HUDEP-2 (cell line): ENCODE measurements around the gene CYTH4.
A peak's percentile ranks its signal among the peaks of the same experiment; 100 is the strongest.

Experiments
- DNase-seq, 76 experiments: peaks; one replicate each; lab custom pipeline; 2025; ENCODE audit not compliant: unreplicated experiment in 76 of 76; lab: John Stamatoyannopoulos, UW

The CYTH4 gene

DNA sequence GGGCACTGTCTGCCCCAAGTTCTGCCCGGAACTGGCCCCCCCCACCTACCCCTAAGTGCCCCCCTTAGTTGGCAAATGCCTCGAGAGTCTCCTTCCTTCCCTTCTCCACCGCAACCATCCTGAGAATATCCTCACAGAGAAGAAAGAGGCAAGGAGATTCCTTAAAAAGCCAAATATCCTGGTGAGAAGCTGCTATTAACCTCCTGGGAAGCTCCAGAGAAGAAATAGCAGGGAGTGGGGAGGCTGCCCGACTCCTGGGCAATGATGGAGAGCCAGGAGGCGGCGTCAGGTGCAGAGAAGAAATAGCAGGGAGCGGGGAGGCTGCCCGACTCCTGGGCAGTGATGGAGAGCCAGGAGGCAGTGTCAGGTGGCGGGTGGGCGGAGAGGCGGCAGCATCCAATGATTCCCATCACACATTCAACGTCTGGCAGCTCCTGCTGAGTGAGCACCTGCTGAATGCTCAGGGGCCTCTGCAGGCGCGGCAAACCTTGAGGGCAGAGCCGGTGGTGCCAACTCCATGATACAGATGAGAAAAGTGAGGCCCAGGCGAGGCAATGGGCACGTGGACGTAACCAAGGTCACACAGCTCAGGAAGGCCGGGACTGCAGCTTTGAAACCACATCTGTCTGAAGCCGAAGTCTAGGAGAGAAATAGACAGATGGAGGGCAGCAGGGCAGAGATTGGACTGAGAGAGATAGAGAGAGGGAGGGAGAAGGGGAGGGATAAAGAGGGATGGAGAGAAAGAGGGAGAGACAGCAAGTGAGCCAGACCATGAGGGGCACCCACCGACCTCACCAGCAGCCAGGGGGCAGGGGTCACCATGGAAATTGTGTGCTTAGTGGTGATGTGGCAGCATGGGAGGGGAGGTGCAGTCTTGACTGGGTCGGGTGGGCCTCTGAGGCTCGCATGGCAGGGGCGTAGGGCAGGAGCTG, 58.3 kb downstream of the CYTH4 start:
- no peak for DNase-seq

- no peak for DNase-seq
These were observed 59.8 kb downstream of the CYTH4 start for GRCh38 chr22:37342065-37342464.

DNA sequence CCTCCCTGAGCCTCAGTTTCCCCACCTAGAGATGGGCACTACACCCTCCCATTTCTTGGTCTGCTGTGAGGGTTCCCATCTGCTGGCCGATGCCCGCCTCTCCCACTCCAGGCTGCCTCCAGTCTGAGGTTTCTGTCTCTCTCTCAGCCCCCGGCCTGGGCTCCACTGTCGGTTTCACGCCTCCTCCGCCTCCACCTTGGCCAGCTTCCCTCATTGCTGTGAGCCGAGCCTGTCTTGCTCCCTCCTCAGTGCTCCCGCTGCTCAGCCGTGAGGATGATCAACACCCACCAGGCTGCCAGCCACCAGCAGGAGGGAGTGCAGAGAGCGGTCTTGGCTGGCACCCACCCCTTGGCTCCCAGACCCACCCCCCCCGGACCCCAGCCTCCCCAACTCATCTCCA, 61.0 kb downstream of the CYTH4 start:
- peak in 1 of 76 experiments; percentile 5 for DNase-seq

GRCh38 chr22:37343863-37344734, 61.8 kb downstream of the CYTH4 start:
- DNase-seq, result no peak

DNA sequence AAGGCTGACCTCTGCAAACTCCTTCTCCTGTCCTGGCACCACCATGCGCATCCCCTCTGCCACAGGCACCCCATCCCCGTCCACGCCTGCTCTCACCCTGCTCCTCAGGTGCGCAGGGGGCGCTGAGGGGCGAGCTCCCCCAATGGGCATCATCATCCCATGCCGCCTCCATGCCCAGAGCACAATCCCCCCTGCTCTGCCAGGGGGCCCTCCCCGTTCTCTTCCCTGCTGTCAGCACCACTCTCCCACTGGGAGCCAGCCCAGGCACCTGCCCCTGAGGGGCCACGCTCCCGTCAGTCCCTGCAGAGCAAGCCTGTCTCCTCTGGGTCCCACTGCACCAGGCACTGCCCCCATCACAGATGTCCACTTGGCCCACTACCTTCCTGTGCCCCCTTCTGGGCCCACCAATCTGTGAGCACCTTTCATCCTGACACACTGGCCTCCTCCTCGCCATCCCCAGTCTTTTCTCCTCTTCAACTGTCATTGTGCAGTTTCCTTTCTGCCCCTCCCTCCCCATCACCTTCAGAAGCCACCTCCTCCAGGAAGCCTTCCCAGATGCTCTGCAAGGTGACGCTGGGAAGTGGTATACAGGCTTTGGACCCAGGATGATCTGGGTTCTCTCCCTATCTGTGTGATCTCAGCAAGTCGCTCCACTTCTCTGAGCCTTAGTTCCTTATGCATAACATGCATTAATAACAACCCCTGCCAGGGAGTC, 62.6 kb downstream of the CYTH4 start:
- no peak for DNase-seq

DNA sequence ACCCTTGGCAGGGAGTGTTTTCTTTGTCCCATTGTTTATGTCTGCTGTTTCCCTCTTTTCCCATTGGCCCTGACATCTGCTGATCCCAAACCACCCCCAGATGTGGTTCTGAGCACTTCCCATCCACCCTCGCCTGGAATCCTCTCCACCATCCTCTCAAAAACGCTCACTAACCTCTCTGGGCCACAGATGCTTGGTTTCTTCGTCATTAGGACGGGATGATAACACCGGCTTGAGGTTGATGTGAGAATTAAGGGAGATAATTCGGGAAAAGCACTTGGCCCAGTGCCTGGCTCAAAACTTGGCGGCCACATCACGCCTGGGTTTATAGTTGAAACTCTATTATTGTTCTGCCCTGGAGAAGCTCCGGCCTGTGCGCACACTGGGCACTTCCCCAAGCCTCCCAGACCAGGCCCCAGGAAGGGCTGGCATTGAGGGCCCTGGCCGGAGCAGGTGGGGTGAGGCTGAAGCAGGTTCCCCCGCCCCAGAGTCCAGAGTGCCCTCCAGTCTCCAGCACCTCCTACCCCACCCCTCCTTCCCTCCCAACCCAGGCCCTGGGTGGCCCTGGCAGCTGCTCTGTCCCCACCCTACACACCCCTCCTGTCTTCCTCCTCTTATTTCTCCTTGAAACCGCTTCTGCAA, 63.7 kb downstream of the CYTH4 start:
- no peak for DNase-seq

DNA sequence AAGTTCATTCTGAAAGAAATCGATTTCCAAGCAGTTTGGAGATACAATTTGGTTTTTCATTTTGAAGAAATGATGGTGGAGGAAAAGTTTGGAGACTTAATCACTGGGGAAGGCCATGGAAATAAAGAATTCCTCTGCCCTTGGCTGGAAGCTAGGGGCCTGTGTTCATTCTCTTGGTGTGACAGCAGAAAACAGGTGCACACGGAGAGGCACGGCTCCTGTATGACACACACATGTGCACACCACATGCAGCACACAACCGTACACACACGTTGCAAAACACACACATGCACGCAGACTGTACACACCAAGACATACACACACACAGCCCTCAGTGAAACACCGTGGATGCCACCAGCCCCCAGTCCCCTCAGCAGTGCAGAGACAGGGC, 64.2 kb downstream of the CYTH4 start:
- no peak for DNase-seq

DNA sequence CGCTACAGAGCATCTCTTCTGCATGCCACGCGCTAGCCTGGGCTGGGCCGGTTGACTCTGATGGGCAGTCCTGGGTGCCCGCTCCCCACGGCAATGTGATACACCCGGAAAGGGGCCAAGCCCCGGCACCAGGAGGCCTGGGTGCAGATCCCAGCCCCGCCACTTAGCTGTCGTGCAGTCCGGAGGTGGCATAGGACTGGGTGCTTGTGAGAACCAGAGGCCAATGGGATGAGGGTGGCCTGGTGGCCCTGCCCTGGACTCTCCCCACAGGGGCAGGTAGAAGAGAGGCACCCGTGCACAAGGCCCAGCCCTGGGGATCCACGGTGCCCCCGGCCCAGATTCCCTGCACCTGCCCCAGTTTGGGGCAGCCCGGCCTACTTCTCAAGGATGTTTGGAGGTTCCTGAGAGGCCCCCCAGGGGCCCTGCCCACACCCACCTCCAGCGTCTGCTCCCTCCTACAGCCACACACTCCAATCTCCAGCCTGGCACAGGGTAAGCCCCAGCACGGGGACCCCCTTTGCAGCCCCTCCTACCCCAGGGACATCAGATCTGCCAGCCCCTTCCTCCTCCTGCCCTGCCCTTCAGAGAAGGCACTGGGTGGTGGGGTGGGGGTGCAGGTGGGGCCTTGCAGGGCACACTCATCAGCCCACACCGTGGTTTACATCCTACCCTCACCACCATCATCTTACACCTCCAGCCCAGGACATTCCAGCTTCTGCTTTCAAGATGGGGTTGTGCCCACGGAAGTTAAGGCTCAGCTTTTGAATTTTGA, 66.9 kb downstream of the CYTH4 start:
- no peak for DNase-seq

GRCh38 chr22:37351232-37351631, 68.9 kb downstream of the CYTH4 start:
- no peak for DNase-seq

DNA sequence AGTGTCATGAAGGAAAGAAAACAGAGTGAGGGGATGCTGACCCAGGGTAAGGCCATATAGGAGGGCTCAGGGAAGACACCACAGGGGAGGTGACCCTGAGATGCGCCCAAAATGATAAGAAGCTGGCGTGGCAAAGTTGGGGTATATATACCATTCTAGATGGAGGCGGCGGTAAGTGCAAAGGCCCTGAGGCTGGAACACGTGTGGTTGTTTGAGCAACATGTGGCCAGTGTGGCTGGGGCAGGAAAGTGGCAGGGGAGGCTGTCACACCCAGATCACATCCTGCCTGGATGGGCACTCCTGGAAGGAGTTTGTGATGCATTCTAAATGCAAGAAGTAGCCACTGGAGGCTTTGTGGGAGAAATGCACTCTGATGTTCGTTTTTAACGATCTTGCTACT, 70.2 kb downstream of the CYTH4 start:
- DNase-seq, result no peak

DNA sequence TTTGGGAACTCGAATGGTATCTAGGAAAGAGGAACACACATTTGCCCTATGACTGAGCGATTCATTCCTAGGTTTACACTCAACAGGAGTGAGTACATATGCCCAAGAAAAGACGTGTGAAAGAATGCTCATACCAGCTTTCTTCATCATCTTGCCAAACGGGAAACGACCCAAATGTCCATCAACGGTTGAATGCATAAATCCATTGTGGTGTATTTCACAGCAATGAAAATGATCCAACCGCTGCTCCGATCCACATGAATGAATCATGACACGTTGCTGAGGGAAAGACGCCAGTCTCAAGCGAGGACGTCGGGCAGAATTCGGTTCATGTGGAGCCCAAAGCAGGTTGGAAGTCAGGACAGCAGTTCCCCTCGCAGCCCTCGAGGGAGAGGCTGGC, 71.5 kb downstream of the CYTH4 start:
- no peak for DNase-seq

DNA sequence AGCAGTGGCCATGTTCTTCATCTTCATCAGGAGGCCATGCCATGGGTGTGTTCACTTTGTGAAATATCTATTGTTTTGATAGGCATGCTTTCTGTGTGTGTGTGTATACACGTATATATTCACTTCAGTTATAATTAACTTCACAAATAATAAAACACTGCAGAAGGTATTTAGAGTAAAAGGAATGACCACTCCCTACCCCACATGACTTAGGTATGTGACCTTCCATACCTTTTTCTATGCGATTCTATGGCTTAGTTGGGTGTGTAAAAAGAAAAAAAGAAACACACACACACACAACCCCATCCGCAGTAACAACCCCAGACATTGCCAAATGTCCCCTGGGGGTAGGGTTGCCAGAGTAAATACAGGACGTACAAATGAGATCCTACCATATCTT, 72.0 kb downstream of the CYTH4 start:
- DNase-seq, result no peak

GRCh38 chr22:37354670-37355069, 72.4 kb downstream of the CYTH4 start:
- DNase-seq, result no peak

- no peak for DNase-seq
These were observed 72.9 kb downstream of the CYTH4 start for GRCh38 chr22:37355174-37355573.

- no peak for DNase-seq
These were observed 74.6 kb downstream of the CYTH4 start for GRCh38 chr22:37356922-37357321.

DNA sequence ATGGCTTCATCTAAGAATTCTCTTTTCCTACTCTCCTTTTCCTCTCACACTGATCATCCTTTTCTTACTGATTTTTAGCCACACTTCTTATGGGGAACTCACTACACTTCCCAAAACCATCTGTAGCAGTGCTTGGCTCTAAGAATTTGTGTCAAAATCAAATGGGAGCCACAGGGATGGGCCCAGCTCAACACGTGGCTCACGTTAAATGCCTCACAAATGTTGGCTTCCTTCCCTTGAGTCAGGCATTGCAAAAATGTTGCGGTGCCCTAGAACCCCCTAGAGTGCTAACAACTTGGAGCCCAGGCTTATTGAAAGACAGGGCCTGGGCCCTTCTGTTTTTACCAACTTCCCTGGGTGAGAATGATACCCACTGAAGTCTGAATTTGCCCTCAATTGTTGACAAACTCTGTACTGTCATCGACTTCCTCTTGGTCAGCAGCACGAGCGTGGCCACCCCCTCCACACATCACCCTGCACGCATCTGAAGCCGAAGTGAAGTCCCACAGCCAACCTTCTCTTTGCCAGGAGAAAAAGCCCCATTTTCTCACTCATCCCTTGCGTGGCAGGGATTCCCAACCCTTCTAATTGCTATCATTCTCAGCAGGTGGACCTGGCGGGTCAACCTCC, 75.3 kb downstream of the CYTH4 start:
- no peak for DNase-seq

DNA sequence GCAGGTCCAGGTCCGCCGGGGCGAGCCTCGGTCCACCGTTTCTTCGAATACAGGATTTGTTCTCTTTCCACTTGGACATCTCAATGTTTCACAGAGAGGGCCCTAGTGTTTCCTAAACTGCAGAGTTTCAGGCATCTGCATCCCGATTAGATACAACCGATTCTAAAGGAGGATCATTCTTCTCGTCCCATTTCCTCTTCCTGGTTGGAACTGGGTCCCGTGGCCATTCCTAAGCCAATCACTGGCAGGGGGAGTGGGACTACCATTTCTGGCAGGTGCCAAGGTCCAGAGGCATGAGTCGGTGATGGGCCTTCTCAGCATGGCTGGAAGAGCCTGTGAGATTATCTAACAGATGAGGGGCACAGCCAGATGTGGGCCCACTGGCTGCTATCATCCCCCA, 76.1 kb downstream of the CYTH4 start:
- no peak for DNase-seq

DNA sequence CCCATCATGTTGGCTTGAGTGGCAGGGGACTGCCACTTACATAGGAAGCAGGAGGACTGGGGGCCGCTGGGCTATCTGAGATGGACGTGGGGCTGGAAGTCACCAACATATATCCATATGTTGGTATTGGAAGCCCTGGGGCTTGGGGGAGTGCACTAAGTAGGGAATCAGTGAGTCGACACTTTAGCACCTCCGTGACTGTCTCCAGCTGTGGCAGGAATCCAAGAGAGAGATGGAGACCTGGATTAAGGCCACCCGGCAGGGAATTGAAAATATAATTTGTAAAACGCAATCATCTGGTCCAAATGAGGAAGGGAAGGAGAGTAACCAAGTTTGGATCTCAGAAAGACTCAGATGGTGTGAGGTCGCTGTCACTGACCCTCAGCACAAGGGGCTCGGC, 76.6 kb downstream of the CYTH4 start:
- DNase-seq, result no peak

- DNase-seq, result no peak
These were observed 80.3 kb downstream of the CYTH4 start for GRCh38 chr22:37362621-37363020.
